Mesothelial cell of epicardium (in vitro differentiated cells): Measurements from ENCODE around the gene AQP10. TPM values are rescaled to one million over a fixed set of nuclear protein-coding genes. Genes with fewer than 3 reads are reported as not detected.
"Not testable (repeated sequence)": the region's sequence is repeated elsewhere in the genome, so short reads cannot be mapped to it uniquely, and the experiment has no call there.

ENCODE experiments used
- DNase-seq, 2 experiments: peaks; one replicate each; pipeline ENCODE4 v3.0.0; 2021; ENCODE audit warnings: low spot score in 2 of 2; ENCODE audit not compliant: unreplicated experiment in 2 of 2
- H3K27ac Mint-ChIP-seq: 2 replicates; pipeline ENCODE4 v1.8.0; 2021; ENCODE audit warnings: mixed read lengths
- H3K27me3 Mint-ChIP-seq: 2 replicates; pipeline ENCODE4 v1.8.0; 2021; ENCODE audit warnings: low read depth, mixed read lengths
- H3K36me3 Mint-ChIP-seq: 2 replicates; pipeline ENCODE4 v1.8.0; 2021; ENCODE audit warnings: mixed read lengths
- H3K4me1 Mint-ChIP-seq: 2 replicates; pipeline ENCODE4 v1.8.0; 2021; ENCODE audit warnings: mixed read lengths
- H3K4me3 Mint-ChIP-seq: 2 replicates; pipeline ENCODE4 v1.8.0; 2021; ENCODE audit warnings: mild to moderate bottlenecking, moderate library complexity, mixed read lengths
- H3K9me3 Mint-ChIP-seq: 2 replicates; pipeline ENCODE4 v1.8.0; 2021; ENCODE audit warnings: mixed read lengths
- total RNA-seq: library from RNA; stranded (reverse); gene quantifications from 3 replicates; pipeline ENCODE4 v1.2.1, GENCODE V29; 2021
- TF ChIP-seq, protein P1 (sequence below): fragments of 200-600 bp; sonication (generic); IDR thresholded peaks from one replicate; pipeline ENCODE4 v1.5.0; 2021; ENCODE audit warnings: antibody characterized with exemption; ENCODE audit not compliant: unreplicated experiment

AQP10 gene
- total RNA-seq, 1 donor from 2014 or later: 0.60 TPM

DNA sequence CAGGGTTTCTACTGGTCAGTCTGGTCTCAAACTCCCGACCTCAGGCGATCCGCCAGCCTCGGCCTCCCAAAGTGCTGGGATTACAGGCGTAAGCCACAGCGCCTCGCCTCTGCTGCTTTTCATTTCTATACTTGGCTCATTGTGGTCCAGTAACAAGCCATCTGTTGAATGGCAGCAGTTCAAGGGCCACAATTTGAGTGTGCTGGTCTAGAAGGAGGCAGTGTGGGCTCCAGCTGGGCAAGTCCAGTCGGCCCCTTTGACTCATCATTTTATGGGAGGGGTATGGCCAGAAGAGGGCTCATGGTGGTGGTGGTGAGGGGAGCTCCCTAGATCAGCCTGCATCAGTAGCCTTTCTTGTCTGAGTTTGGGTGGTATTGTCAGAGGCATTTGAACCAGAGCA is 37.6 kb downstream of the AQP10 start:
- no peaks in the 10 kb centered on the region for H3K9me3 Mint-ChIP-seq
- TF ChIP-seq, protein P1, sequence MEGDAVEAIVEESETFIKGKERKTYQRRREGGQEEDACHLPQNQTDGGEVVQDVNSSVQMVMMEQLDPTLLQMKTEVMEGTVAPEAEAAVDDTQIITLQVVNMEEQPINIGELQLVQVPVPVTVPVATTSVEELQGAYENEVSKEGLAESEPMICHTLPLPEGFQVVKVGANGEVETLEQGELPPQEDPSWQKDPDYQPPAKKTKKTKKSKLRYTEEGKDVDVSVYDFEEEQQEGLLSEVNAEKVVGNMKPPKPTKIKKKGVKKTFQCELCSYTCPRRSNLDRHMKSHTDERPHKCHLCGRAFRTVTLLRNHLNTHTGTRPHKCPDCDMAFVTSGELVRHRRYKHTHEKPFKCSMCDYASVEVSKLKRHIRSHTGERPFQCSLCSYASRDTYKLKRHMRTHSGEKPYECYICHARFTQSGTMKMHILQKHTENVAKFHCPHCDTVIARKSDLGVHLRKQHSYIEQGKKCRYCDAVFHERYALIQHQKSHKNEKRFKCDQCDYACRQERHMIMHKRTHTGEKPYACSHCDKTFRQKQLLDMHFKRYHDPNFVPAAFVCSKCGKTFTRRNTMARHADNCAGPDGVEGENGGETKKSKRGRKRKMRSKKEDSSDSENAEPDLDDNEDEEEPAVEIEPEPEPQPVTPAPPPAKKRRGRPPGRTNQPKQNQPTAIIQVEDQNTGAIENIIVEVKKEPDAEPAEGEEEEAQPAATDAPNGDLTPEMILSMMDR: no peak
- H3K4me1 Mint-ChIP-seq: peaks cover 6% of the 10 kb centered on the region

DNA sequence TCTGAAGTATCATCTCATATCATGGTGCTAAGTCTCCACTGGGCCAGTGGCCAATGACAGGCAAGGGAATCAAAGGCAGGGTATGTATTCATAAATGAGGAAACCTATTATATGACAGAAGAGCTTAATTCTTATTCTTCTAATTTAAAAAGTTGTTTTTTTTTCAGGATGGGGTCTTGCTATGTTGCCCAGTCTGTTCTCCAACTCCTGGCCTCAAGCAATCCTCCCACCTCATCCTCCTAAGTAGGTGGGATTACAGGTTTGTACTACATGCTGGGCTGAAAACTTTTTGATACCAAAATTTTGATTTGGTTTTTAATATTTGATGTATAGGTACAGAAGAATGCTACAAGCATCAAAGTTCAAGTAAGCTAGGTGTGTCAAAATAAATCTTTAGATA is 39.4 kb downstream of the AQP10 start:
- H3K9me3 Mint-ChIP-seq: no peaks in the 10 kb centered on the region
- H3K4me3 Mint-ChIP-seq: no peak overlapping the region
- DNase-seq: no peak
- peaks cover 4% of the 10 kb centered on the region for H3K27me3 Mint-ChIP-seq
- no peaks in the 10 kb centered on the region for H3K36me3 Mint-ChIP-seq
- no peak overlapping the region for H3K27ac Mint-ChIP-seq
- H3K4me1 Mint-ChIP-seq: no peaks in the 10 kb centered on the region
- TF ChIP-seq, protein P1: no peak

More for the DNA sequence above, 37.6 kb downstream of the AQP10 start:
- Mint-ChIP-seq H3K4me3 (no peak overlapping the region), H3K27ac (no peak overlapping the region), H3K27me3 (peaks cover 16% of the 10 kb centered on the region), H3K36me3 (no peaks in the 10 kb centered on the region)
- DNase-seq: no peak

DNA sequence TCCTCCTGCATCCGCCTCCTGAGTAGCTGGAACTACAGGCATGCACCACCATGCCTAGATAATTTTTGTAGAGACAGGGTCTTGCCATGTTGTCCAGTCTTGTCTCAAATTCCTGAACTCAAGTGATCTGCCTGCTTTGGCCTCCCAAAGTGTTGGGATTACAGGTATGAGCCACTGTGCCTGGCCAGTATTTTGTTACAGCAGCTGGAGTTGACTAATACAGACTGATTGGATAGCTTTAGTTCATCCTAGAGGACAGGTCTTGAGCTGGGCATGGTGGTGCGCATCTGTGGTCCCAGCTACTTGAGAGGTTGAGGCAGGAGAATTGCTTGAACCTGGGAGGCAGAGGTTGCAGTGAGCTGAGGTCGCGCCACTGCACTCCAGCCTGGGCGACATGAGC is 40.0 kb downstream of the AQP10 start:
- not testable (repeated sequence) for DNase-seq, H3K27ac Mint-ChIP-seq, H3K36me3 Mint-ChIP-seq, H3K4me3 Mint-ChIP-seq, H3K9me3 Mint-ChIP-seq, H3K27me3 Mint-ChIP-seq, H3K4me1 Mint-ChIP-seq

DNA sequence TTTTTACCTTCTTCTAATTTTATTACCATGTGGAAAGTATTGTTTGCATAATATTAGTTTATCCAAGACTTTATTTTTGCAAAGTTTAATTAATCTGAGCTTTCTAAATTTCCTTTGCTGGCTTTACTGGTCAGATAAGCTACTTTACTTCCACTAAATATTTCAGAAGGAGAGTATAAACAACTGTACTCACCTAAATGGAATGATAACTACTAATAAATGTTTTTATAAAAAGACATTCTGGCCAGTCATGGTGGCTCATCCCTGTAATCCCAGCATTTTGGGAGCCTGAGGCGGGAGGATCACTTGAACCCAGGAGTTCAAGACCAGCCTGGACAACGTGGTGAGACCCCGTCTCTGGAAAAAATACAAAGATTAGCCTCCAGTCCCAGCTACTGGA is 40.5 kb downstream of the AQP10 start:
- TF ChIP-seq, protein P1: no peak
- no peaks in the 10 kb centered on the region for H3K36me3 Mint-ChIP-seq
- no peaks in the 10 kb centered on the region for H3K4me1 Mint-ChIP-seq
- no peak overlapping the region for H3K4me3 Mint-ChIP-seq
- no peak for DNase-seq
- H3K27me3 Mint-ChIP-seq: peaks cover 4% of the 10 kb centered on the region
- H3K27ac Mint-ChIP-seq: no peak overlapping the region
- no peaks in the 10 kb centered on the region for H3K9me3 Mint-ChIP-seq

DNA sequence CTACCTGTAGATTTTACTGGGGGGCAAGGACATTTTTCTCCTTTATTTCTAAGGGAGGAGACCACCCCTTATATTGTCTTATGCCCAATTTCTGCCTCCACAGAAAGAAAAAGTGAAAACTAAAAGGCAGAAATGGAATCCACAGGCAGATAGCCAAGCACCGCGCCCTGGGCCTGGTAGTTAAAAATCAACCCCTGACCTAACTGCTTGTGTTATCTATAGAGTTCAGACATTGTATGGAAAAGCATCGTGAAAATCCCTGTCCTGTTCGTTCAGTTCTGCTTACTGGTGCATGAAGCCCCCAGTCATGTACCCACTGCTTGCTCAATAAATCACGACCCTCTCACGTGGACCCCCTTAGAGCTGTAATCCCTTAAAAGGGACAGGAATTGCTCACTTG is 50.5 kb downstream of the AQP10 start:
- TF ChIP-seq, protein P1: no peak
- H3K4me3 Mint-ChIP-seq: no peak overlapping the region
- H3K27me3 Mint-ChIP-seq: no peaks in the 10 kb centered on the region
- no peaks in the 10 kb centered on the region for H3K36me3 Mint-ChIP-seq
- no peak for DNase-seq
- H3K27ac Mint-ChIP-seq: no peak overlapping the region
- no peaks in the 10 kb centered on the region for H3K9me3 Mint-ChIP-seq
- H3K4me1 Mint-ChIP-seq: peaks cover 2% of the 10 kb centered on the region

DNA sequence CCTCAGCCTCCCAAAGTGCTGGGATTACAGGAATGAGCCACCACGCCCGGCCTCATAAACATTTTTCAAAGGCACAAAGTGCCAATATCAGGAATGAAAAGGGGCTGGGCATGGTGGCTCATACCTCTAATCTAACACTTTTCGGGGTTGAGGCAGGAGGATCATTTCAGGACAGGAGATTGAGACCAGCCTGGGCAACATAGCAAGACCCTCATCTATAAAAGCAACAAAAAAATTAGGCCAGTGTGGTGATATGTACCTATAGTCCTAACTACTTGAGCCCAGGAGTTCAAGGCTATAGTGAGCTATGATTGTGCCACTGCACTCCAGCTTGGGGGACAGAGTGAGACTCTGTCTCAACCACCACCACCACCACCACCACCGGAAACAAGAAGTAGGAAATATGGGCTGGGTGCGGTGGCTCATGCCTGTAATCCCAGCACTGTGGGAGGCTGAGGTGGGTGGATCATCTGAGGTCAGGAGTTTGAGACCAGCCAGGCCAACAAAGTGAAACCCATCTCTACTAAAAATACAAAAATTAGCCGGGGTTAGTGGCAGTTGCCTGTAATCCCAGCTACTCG is 53.0 kb downstream of the AQP10 start:
- not testable (repeated sequence) for H3K9me3 Mint-ChIP-seq, H3K27ac Mint-ChIP-seq, H3K27me3 Mint-ChIP-seq, H3K4me1 Mint-ChIP-seq, H3K36me3 Mint-ChIP-seq, H3K4me3 Mint-ChIP-seq, DNase-seq

Other genes starting within 250 kb of the AQP10 start
- 0.04 to 0.07 TPM (median 0.07 TPM) in 3 replicates for gene NUP210L, start 166.0 kb upstream of the AQP10 start, total RNA-seq
- gene TPM3, start 129.0 kb upstream of the AQP10 start, total RNA-seq: 194 to 208 TPM (median 197 TPM) in 3 replicates
- gene CFAP141, start 114.8 kb upstream of the AQP10 start, total RNA-seq: not detected in 3 replicates
- gene UBAP2L, start 100.1 kb upstream of the AQP10 start, total RNA-seq: 265 to 283 TPM (median 271 TPM) in 3 replicates
- gene HAX1, start 48.5 kb upstream of the AQP10 start, total RNA-seq: 34.7 to 38.3 TPM (median 36.8 TPM) in 3 replicates
- gene ATP8B2, start 4.4 kb downstream of the AQP10 start, total RNA-seq: 37.5 to 38.8 TPM (median 38.6 TPM) in 3 replicates
- gene IL6R, start 84.2 kb downstream of the AQP10 start, total RNA-seq: 0.78 to 1.2 TPM (median 0.97 TPM) in 3 replicates
- 0.18 to 0.69 TPM (median 0.31 TPM) in 3 replicates for gene TDRD10, start 181.1 kb downstream of the AQP10 start, total RNA-seq
- 0.29 to 0.54 TPM (median 0.47 TPM) in 3 replicates for gene SHE, start 181.3 kb downstream of the AQP10 start, total RNA-seq
- gene UBE2Q1, start 237.6 kb downstream of the AQP10 start, total RNA-seq: 56.8 to 60.1 TPM (median 57.6 TPM) in 3 replicates
- 0.31 to 0.58 TPM (median 0.45 TPM) in 3 replicates for gene CHRNB2, start 246.7 kb downstream of the AQP10 start, total RNA-seq